GM23338 (cell line): ENCODE results near the gene PIK3AP1. TPM values are rescaled to one million over a fixed set of nuclear protein-coding genes. Genes with fewer than 3 reads are reported as not detected.

Source experiments
- ATAC-seq: fragments of 200-7000 bp; cut with Tn5 transposase; 3 replicates; pipeline ENCODE4 v1.9.1; 2020
- DNase-seq: peaks from one replicate; pipeline ENCODE4 v3.0.0-alpha.2; 2015; ENCODE audit warnings: low spot score
- H2AFZ ChIP-seq: fragments of 200-600 bp; sonication (generic); 2 replicates; pipeline ENCODE4 v1.8.0; 2016; ENCODE audit warnings: antibody characterized with exemption, mild to moderate bottlenecking, moderate library complexity
- H3F3A ChIP-seq: fragments of 200-600 bp; sonication (generic); replicated peaks from 2 replicates; pipeline ENCODE4 v1.8.0; 2017; ENCODE audit warnings: antibody characterized with exemption, mixed run types, low read depth
- H3K27ac ChIP-seq: fragments of 200-600 bp; sonication (generic); 2 replicates; pipeline ENCODE4 v1.6.1; 2016; ENCODE audit warnings: low read depth
- H3K27me3 ChIP-seq: fragments of 200-600 bp; sonication (generic); 2 replicates; pipeline ENCODE4 v1.8.0; 2016; ENCODE audit warnings: mild to moderate bottlenecking, mixed run types, moderate library complexity; ENCODE audit not compliant: insufficient read depth
- H3K36me3 ChIP-seq: fragments of 200-600 bp; sonication (generic); 2 replicates; pipeline ENCODE4 v1.8.0; 2016; ENCODE audit warnings: mild to moderate bottlenecking; ENCODE audit not compliant: insufficient read depth
- H3K4me1 ChIP-seq: fragments of 200-600 bp; sonication (generic); 2 replicates; pipeline ENCODE4 v1.8.0; 2016; ENCODE audit warnings: mild to moderate bottlenecking, moderate library complexity; ENCODE audit not compliant: insufficient read depth
- H3K4me2 ChIP-seq: fragments of 200-600 bp; sonication (generic); 2 replicates; pipeline ENCODE4 v1.7.1; 2017; ENCODE audit warnings: mixed run types
- H3K4me3 ChIP-seq: fragments of 200-600 bp; sonication (generic); 2 replicates; pipeline ENCODE4 v1.6.1; 2016; ENCODE audit warnings: mixed run types
- H3K79me2 ChIP-seq: fragments of 200-600 bp; sonication (generic); replicated peaks from 2 replicates; pipeline ENCODE4 v1.8.0; 2017; ENCODE audit warnings: mild to moderate bottlenecking; ENCODE audit not compliant: insufficient read depth
- H3K9me2 ChIP-seq: fragments of 200-600 bp; sonication (generic); 2 replicates; pipeline ENCODE4 v1.8.0; 2017; ENCODE audit not compliant: insufficient read depth
- H4K20me1 ChIP-seq: fragments of 200-600 bp; sonication (generic); replicated peaks from 2 replicates; pipeline ENCODE4 v1.8.0; 2017; ENCODE audit warnings: mild to moderate bottlenecking; ENCODE audit not compliant: insufficient read depth
- H3K27ac Mint-ChIP-seq: 2 replicates; pipeline ENCODE4 v1.8.0; 2020; ENCODE audit warnings: inconsistent platforms, mild to moderate bottlenecking, moderate library complexity, mixed read lengths
- H3K27me3 Mint-ChIP-seq: 3 replicates; pipeline ENCODE4 v1.8.0; 2022; ENCODE audit warnings: low read depth, mild to moderate bottlenecking, moderate library complexity, mixed read lengths, inconsistent platforms; ENCODE audit not compliant: insufficient read depth, poor library complexity
- H3K36me3 Mint-ChIP-seq: 3 replicates; pipeline ENCODE4 v1.8.0; 2021; ENCODE audit warnings: low read depth, mild to moderate bottlenecking, inconsistent platforms, moderate library complexity, mixed read lengths
- H3K4me1 Mint-ChIP-seq: 3 replicates; pipeline ENCODE4 v1.8.0; 2020; ENCODE audit warnings: mild to moderate bottlenecking, inconsistent platforms, mixed read lengths
- H3K4me3 Mint-ChIP-seq: 3 replicates; pipeline ENCODE4 v1.8.0; 2021; ENCODE audit warnings: moderate library complexity, mild to moderate bottlenecking, inconsistent platforms, mixed read lengths
- H3K9me3 Mint-ChIP-seq: 3 replicates; pipeline ENCODE4 v1.8.0; 2020; ENCODE audit warnings: moderate library complexity, mild to moderate bottlenecking, inconsistent platforms, mixed read lengths
- EZH2 ChIP-seq: fragments of 200-600 bp; sonication (generic); IDR thresholded peaks from one replicate; pipeline ENCODE4 v1.8.0; 2017; ENCODE audit warnings: antibody characterized with exemption, mild to moderate bottlenecking, low read depth; ENCODE audit not compliant: unreplicated experiment
- EZH2phosphoT487 ChIP-seq: fragments of 200-600 bp; sonication (generic); IDR thresholded peaks from one replicate; pipeline ENCODE4 v1.8.1; 2018; ENCODE audit warnings: antibody characterized with exemption; ENCODE audit not compliant: unreplicated experiment
- NANOG ChIP-seq: IDR thresholded peaks from 2 replicates; pipeline ENCODE4 v1.6.1; 2016; ENCODE audit warnings: antibody characterized with exemption, borderline replicate concordance
- POLR2AphosphoS5 ChIP-seq: IDR thresholded peaks from 2 replicates; pipeline ENCODE4 v1.6.1; 2016; ENCODE audit warnings: antibody characterized with exemption, low read depth
- STAT1 ChIP-seq: IDR thresholded peaks from one replicate; pipeline ENCODE4 v1.6.1; 2016; ENCODE audit warnings: antibody characterized with exemption; ENCODE audit not compliant: unreplicated experiment
- ZNF114 ChIP-seq: fragments of 250-450 bp; sonication (Bioruptor Pico); IDR thresholded peaks from 2 replicates; pipeline ENCODE4 v1.5.0; 2020; ENCODE audit warnings: mild to moderate bottlenecking, moderate library complexity
- ZNF331 ChIP-seq: fragments of 250-450 bp; sonication (Bioruptor Pico); IDR thresholded peaks from 2 replicates; pipeline ENCODE4 v1.5.0; 2020; ENCODE audit warnings: low read depth, mild to moderate bottlenecking, moderate library complexity
- ZNF462 ChIP-seq: fragments of 250-450 bp; sonication (Bioruptor Pico); IDR thresholded peaks from 2 replicates; pipeline ENCODE4 v1.5.0; 2020; ENCODE audit warnings: mild to moderate bottlenecking, moderate library complexity
- polyA plus RNA-seq: library from polyadenylated mRNA; unstranded; fragments of >200 nt; fragmentation: Nextera tagmentation; extraction: Ambion mirVana; gene quantifications from 2 replicates; pipeline ENCODE4 v1.2.1, GENCODE V29; 2016
- total RNA-seq: library from RNA; depleted of rRNA; stranded (reverse); fragments of >200 nt; shearing (Covaris generic); gene quantifications from 2 replicates; pipeline ENCODE4 v1.2.3, GENCODE V29; 2014
- TF ChIP-seq, protein P1 (sequence below), 2 experiments: fragments of 200-600 bp in 1 of 2; sonication (generic) in 1 of 2; conservative IDR thresholded peaks; 2 replicates each; pipeline versions ENCODE4 v1.5.1 to v1.6.1; 2016 to 2017; ENCODE audit warnings: antibody characterized with exemption in 2 of 2, low read depth in 2 of 2, mild to moderate bottlenecking in 2 of 2, moderate library complexity in 1 of 2

Gene PIK3AP1
- total and polyA plus RNA-seq, 2 experiments from 2014 or later, result 0.65 to 2.3 TPM

- TF ChIP-seq ZNF462 (CRISPR knock-in tag) (no peak), EZH2phosphoT487 (no peak), EZH2 (no peak), POLR2AphosphoS5 (no peak), ZNF114 (CRISPR knock-in tag) (no peak), NANOG (no peak)
- TF ChIP-seq, protein P1, sequence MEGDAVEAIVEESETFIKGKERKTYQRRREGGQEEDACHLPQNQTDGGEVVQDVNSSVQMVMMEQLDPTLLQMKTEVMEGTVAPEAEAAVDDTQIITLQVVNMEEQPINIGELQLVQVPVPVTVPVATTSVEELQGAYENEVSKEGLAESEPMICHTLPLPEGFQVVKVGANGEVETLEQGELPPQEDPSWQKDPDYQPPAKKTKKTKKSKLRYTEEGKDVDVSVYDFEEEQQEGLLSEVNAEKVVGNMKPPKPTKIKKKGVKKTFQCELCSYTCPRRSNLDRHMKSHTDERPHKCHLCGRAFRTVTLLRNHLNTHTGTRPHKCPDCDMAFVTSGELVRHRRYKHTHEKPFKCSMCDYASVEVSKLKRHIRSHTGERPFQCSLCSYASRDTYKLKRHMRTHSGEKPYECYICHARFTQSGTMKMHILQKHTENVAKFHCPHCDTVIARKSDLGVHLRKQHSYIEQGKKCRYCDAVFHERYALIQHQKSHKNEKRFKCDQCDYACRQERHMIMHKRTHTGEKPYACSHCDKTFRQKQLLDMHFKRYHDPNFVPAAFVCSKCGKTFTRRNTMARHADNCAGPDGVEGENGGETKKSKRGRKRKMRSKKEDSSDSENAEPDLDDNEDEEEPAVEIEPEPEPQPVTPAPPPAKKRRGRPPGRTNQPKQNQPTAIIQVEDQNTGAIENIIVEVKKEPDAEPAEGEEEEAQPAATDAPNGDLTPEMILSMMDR (conservative IDR thresholded peaks at IDR 0.05; ENCODE audit: low read depth in 2 of 2), result no peak
Observed at GRCh38 chr10:96686514-96686913, 33.8 kb downstream of the PIK3AP1 start (continued).

DNA sequence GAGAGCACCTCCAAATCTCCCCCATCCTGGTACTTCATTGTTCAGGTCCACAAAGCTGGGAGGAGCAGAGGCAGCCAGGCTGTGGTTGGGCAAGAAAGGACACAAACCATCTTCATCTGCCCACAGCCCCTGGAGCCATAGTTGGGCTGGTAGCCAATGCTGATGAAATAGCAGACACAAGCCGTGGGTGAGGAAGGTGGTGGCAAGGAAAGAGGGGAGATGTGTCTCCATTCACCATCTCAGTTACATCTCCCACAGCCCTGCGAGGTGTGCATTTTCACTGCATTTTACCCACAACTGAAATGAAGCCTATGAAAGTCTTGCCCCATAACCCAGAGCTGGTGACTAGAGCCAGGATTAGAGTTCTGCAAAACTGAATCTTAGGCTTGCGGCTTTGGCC is 35.0 kb downstream of the PIK3AP1 start:
- no peaks in the 10 kb centered on the region for H3K4me1 ChIP-seq
- H3K4me3 ChIP-seq, result no peak overlapping the region
- no peaks in the 10 kb centered on the region for H3K9me2 ChIP-seq
- Mint-ChIP-seq H3K4me3 (no peak overlapping the region), H3K27ac (no peak overlapping the region), H3K9me3 (no peaks in the 10 kb centered on the region), H3K36me3 (no peaks in the 10 kb centered on the region; the same call in 2 of the 3 replicates), H3K27me3 (peaks cover 3% of the 10 kb centered on the region), H3K4me1 (peaks cover 3% of the 10 kb centered on the region)
- no peak overlapping the region for H3K27ac ChIP-seq
- H3F3A ChIP-seq, result no peaks in the 10 kb centered on the region
- DNase-seq (no peak), ATAC-seq (no peak)
- H2AFZ ChIP-seq, result no peak overlapping the region
- H3K79me2 ChIP-seq, result no peaks in the 10 kb centered on the region
- no peaks in the 10 kb centered on the region for H4K20me1 ChIP-seq
- H3K36me3 ChIP-seq, result no peaks in the 10 kb centered on the region
- no peaks in the 10 kb centered on the region for H3K27me3 ChIP-seq
- TF ChIP-seq STAT1 (no peak), ZNF331 (CRISPR knock-in tag) (no peak)
- TF ChIP-seq, protein P1 (conservative IDR thresholded peaks at IDR 0.05; ENCODE audit: low read depth in 2 of 2), result no peak
- no peak overlapping the region for H3K4me2 ChIP-seq
